Measurements from ENCODE around the gene TUBA4B.

DNA sequence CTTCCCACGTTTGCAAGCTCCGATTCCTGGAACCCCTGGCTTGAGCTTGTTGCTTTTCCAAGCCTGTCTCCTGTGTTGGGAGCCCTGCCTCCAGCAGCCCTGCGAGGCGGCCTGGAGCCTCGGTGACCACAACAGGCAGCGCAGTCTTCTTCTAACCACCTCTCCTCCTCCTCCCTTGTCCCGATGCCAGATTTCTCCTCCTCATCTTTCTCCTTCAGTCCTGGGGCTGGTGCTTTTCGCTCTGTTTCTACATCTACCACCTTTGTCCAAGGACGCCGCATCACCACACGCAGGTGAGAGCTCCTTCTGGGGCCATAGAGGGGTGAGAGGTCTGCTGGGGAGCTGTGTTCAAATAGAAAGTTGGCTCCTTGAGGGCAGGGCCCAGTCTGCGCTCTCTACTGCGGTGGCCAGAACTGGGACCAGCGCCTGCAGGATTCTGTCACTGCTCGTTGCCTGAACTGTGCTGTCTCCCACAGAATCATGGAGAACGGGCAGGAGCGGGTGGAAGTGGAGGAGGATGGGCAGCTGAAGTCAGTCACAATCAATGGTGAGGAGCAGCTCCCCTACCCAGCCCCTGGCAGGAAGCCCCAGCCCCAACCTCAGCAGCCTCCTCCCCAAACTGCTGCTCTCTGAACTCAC lies 30.0 kb downstream of the TUBA4B start:
- TF ChIP-seq, protein P1, sequence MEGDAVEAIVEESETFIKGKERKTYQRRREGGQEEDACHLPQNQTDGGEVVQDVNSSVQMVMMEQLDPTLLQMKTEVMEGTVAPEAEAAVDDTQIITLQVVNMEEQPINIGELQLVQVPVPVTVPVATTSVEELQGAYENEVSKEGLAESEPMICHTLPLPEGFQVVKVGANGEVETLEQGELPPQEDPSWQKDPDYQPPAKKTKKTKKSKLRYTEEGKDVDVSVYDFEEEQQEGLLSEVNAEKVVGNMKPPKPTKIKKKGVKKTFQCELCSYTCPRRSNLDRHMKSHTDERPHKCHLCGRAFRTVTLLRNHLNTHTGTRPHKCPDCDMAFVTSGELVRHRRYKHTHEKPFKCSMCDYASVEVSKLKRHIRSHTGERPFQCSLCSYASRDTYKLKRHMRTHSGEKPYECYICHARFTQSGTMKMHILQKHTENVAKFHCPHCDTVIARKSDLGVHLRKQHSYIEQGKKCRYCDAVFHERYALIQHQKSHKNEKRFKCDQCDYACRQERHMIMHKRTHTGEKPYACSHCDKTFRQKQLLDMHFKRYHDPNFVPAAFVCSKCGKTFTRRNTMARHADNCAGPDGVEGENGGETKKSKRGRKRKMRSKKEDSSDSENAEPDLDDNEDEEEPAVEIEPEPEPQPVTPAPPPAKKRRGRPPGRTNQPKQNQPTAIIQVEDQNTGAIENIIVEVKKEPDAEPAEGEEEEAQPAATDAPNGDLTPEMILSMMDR (IDR thresholded peaks at IDR 0.05; ENCODE audit: insufficient read depth, low read length) = no peak
- TF ChIP-seq POLR2AphosphoS5 (IDR thresholded peaks at IDR 0.05; ENCODE audit: low read depth) (no peak), GABPA (IDR thresholded peaks at IDR 0.05; ENCODE audit: low read depth) (no peak)
